22Rv1 (cell line): ENCODE results near the gene PARK7.
"Not testable (repeated sequence)": the region's sequence is repeated elsewhere in the genome, so short reads cannot be mapped to it uniquely, and the experiment has no call there.

Experiments used
- CTCF ChIP-seq: fragments of 450-650 bp; IDR thresholded peaks from 2 replicates; pipeline ENCODE4 v1.5.1; 2017; ENCODE audit warnings: mild to moderate bottlenecking
- ZFX ChIP-seq: fragments of 450-650 bp; IDR thresholded peaks from 2 replicates; pipeline ENCODE4 v1.6.1; 2017; ENCODE audit warnings: antibody characterized with exemption, borderline replicate concordance

DNA sequence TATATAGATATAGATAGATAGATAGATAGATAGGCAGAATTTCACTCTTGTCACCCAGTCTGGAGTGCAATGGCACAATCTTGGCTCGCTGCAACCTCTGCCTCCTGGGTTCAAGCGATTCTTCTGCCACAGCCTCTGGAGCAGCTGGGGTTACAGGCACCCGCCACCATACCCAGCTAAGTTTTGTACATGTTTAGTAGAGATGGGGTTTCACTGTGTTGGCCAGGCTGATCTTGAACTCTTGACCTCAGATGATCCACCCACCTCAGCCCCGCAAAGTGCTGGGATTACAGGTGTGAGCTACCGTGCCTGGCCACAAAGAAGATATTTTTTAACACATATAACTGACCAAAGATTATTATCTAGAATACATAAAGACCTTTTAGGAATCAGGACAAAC is 43.5 kb upstream of the PARK7 start:
- TF ChIP-seq CTCF, ZFX: not testable (repeated sequence)
